Measurements from ENCODE around the gene MAPK1. TPM values are rescaled to one million over a fixed set of nuclear protein-coding genes. Genes with fewer than 3 reads are reported as not detected.
A peak's percentile ranks its signal among the peaks of the same experiment; 100 is the strongest.
"Not testable (repeated sequence)": the region's sequence is repeated elsewhere in the genome, so short reads cannot be mapped to it uniquely, and the experiment has no call there.

MAPK1 gene
- total RNA-seq, 2 experiments from 2014 or later: 74.0 to 82.6 TPM

- CTCF ChIA-PET; H3K4me3 Mint-ChIP-seq; H3K4me1 Mint-ChIP-seq (ENCODE audit: low read depth); H3K27me3 Mint-ChIP-seq (ENCODE audit: low read depth); intact Hi-C loops (cut with micrococcal nuclease); H3K9me3 Mint-ChIP-seq; DNase-seq; H3K27ac Mint-ChIP-seq: not testable (repeated sequence)
- H3K36me3 Mint-ChIP-seq (ENCODE audit: low read depth): peaks cover 27% of the 10 kb centered on the region
These were observed 62.1 kb downstream of the MAPK1 start for GRCh38 chr22:21805325-21805724.

DNA sequence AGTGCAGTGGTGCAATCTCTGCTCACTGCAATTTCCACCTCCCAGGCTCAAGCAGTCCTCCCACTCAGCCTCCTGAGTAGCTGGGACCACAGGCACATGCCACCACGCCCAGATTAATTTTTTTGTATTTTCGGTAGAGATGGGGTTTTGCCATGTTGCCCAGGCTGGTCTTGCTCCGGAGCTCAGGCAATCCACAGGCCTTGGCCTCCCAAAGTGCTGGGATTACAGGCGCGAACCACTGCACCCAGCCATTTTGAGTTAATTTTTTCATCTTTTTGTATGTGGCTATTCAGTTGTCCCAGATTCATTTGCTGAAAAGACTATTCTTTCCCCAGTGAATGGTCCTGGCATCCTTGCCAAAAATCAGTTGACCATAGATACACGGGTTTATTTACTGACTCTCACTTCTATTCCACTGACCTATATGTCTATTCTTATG is 63.6 kb downstream of the MAPK1 start:
- Mint-ChIP-seq H3K4me1 (ENCODE audit: low read depth) (peaks cover 4% of the 10 kb centered on the region), H3K27ac (no peak overlapping the region)
- CTCF ChIA-PET: no interaction called here

DNA sequence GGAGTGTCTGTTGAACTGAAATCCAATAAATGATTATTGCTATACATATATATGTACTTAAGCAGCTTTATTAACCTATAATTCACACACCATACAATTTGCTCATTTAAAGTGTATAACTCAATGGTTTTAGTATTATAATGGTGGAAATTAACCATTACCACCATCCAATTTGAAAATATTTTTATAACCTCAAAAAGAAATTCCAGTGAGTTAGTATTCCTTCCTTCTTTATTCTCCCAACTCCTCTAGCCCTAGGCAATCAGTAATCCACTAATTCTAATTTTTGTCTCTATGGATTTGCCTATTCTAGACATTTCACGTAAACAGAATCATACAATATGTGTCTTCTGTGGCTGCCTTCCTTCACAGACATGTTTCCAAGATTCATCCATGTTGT is 64.8 kb downstream of the MAPK1 start:
- Mint-ChIP-seq H3K27ac (no peak overlapping the region), H3K4me3 (no peak overlapping the region), H3K9me3 (no peaks in the 10 kb centered on the region), H3K4me1 (ENCODE audit: low read depth) (no peaks in the 10 kb centered on the region), H3K27me3 (ENCODE audit: low read depth) (no peaks in the 10 kb centered on the region), H3K36me3 (ENCODE audit: low read depth) (peaks cover 31% of the 10 kb centered on the region)
- CTCF ChIA-PET: no interaction called here
- intact Hi-C loops (cut with micrococcal nuclease): no loop called here
- no peak for DNase-seq

More for the DNA sequence above, 63.6 kb downstream of the MAPK1 start:
- peaks cover 30% of the 10 kb centered on the region for H3K36me3 Mint-ChIP-seq (ENCODE audit: low read depth)
- no peak for DNase-seq
- intact Hi-C loops (cut with micrococcal nuclease): no loop called here
- no peak overlapping the region for H3K4me3 Mint-ChIP-seq
- no peaks in the 10 kb centered on the region for H3K27me3 Mint-ChIP-seq (ENCODE audit: low read depth)
- no peaks in the 10 kb centered on the region for H3K9me3 Mint-ChIP-seq

DNA sequence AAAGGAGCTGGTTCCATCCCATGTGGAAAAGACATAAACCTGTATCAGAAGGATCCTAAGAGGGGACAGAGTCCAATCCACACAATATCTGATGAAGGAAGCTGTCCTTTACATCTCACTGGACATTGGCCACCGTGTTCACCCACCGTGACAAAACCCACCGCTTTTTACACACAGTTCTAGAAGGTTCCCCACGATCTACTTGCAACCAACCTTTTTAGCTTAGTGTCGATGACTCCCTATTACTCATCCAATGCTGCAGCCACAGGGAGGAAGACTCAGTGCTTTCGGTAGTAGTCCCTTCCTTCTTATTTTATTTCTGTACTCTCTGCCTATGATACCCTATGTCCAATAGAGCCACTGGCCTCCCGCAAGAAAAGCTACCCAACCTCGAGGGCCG is 65.4 kb downstream of the MAPK1 start:
- H3K9me3 Mint-ChIP-seq: no peaks in the 10 kb centered on the region
- no peaks in the 10 kb centered on the region for H3K27me3 Mint-ChIP-seq (ENCODE audit: low read depth)
- CTCF ChIA-PET: no interaction called here
- DNase-seq: no peak
- no peak overlapping the region for H3K4me3 Mint-ChIP-seq
- H3K36me3 Mint-ChIP-seq (ENCODE audit: low read depth): peaks cover 31% of the 10 kb centered on the region
- H3K4me1 Mint-ChIP-seq (ENCODE audit: low read depth): no peaks in the 10 kb centered on the region
- no peak overlapping the region for H3K27ac Mint-ChIP-seq
- intact Hi-C loops (cut with micrococcal nuclease): no loop called here

- H3K36me3 Mint-ChIP-seq (ENCODE audit: low read depth): peaks cover 29% of the 10 kb centered on the region
- CTCF ChIA-PET; H3K27me3 Mint-ChIP-seq (ENCODE audit: low read depth): not testable (repeated sequence)
These were observed 66.2 kb downstream of the MAPK1 start for GRCh38 chr22:21801304-21801644.

DNA sequence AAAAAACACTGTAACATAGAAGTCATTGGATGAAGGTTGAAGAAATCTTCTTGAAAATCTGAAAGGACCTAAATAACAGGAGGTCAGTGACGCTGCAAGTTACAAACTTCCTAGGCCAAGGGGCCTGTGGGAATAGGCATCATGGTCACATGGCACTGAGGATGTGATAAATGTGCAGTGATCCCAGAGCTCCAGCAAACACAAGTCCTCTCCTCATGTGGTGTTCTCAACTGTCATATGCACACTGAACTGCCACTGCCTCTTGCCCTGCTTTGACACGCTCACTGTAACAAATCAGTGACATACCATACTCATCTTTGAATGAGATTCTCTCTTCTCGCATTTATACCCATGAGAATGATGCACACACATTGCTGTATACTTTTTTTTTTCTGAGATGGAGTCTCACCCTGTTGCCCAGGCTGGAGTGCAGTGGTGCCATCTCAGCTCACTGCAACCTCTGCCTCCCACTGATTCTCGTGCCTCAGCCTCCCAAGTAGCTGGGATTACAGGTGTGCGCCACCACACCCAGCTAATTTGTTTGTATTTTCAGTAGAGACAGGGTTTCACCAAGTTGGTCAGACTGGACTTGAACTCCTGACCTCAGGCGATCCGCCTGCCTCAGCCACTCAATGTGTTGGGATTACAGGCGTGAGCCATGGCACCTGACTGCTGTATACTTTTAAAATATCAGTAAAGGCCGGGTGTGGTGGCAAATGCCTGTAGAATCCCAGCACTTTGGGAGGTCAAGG is 66.7 kb downstream of the MAPK1 start:
- peaks cover 26% of the 10 kb centered on the region for H3K36me3 Mint-ChIP-seq (ENCODE audit: low read depth)
- no peak overlapping the region for H3K27ac Mint-ChIP-seq
- H3K27me3 Mint-ChIP-seq (ENCODE audit: low read depth): no peaks in the 10 kb centered on the region
- no peak for DNase-seq
- H3K4me1 Mint-ChIP-seq (ENCODE audit: low read depth): no peaks in the 10 kb centered on the region
- H3K4me3 Mint-ChIP-seq: no peak overlapping the region
- H3K9me3 Mint-ChIP-seq: no peaks in the 10 kb centered on the region
- CTCF ChIA-PET: no interaction called here
- intact Hi-C loops (cut with micrococcal nuclease): no loop called here

More at GRCh38 chr22:21801304-21801644, 66.2 kb downstream of the MAPK1 start:
- intact Hi-C loops (cut with micrococcal nuclease); H3K4me1 Mint-ChIP-seq (ENCODE audit: low read depth); H3K27ac Mint-ChIP-seq; DNase-seq; H3K9me3 Mint-ChIP-seq; H3K4me3 Mint-ChIP-seq: not testable (repeated sequence)

DNA sequence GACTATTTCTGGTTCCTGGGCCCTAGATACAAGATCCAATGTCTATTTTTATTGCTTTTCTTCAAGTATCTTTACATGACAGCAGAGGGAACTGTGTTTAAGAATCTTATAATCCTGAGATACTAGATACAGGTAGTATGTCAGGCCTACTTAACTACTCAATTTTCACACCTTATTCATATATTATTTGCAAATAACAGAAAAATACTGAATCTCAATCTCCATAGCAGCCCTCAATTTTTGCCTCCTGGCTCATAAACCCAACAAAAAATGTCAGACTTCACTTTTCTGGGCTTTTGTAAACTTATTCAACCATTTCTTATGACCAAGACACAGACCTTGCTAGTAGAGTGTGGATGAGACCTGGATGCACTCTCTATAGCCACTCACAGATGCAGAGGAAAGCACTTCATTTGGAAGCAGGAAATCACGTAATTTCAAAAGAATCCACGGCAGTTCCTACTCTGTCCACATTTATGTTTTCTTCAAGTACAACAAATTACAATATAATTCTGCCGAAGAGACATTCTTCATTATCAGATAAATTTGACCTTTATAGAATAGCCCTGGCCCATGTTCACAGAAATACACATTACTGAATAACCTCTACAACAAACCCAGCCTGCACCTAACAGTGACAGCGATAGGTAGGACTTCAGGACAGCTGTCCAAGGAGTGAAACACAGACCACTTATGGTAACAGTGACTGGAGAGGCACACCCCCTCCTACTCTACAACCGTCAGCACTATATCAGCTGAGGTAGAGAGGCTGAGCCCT is 69.8 kb downstream of the MAPK1 start:
- CTCF ChIA-PET: no interaction called here
- DNase-seq: no peak

GRCh38 chr22:21796863-21797262 is 70.6 kb downstream of the MAPK1 start:
- no peak overlapping the region for H3K27ac Mint-ChIP-seq
- H3K36me3 Mint-ChIP-seq (ENCODE audit: low read depth): peaks cover 11% of the 10 kb centered on the region
- H3K4me3 Mint-ChIP-seq: no peak overlapping the region
- CTCF ChIA-PET: no interaction called here
- H3K4me1 Mint-ChIP-seq (ENCODE audit: low read depth): peaks cover 5% of the 10 kb centered on the region
- no peaks in the 10 kb centered on the region for H3K27me3 Mint-ChIP-seq (ENCODE audit: low read depth)
- intact Hi-C loops (cut with micrococcal nuclease): no loop called here
- H3K9me3 Mint-ChIP-seq: no peaks in the 10 kb centered on the region
- DNase-seq: no peak

More for the DNA sequence above, 69.8 kb downstream of the MAPK1 start:
- Mint-ChIP-seq H3K4me3 (no peak overlapping the region), H3K36me3 (ENCODE audit: low read depth) (peaks cover 16% of the 10 kb centered on the region), H3K4me1 (ENCODE audit: low read depth) (no peaks in the 10 kb centered on the region), H3K9me3 (no peaks in the 10 kb centered on the region), H3K27ac (no peak overlapping the region), H3K27me3 (ENCODE audit: low read depth) (no peaks in the 10 kb centered on the region)
- intact Hi-C loops (cut with micrococcal nuclease): no loop called here

- Mint-ChIP-seq H3K9me3 (no peaks in the 10 kb centered on the region), H3K27me3 (ENCODE audit: low read depth) (no peaks in the 10 kb centered on the region), H3K36me3 (ENCODE audit: low read depth) (peaks cover 11% of the 10 kb centered on the region), H3K4me1 (ENCODE audit: low read depth) (peaks cover 12% of the 10 kb centered on the region), H3K27ac (no peak overlapping the region), H3K4me3 (no peak overlapping the region)
- intact Hi-C loops (cut with micrococcal nuclease): no loop called here
- CTCF ChIA-PET: no interaction called here
- no peak for DNase-seq
These were observed 71.2 kb downstream of the MAPK1 start for GRCh38 chr22:21796231-21796630.

- H3K27ac Mint-ChIP-seq; H3K27me3 Mint-ChIP-seq (ENCODE audit: low read depth); H3K9me3 Mint-ChIP-seq; DNase-seq; CTCF ChIA-PET; H3K4me3 Mint-ChIP-seq; intact Hi-C loops (cut with micrococcal nuclease); H3K36me3 Mint-ChIP-seq (ENCODE audit: low read depth): not testable (repeated sequence)
- peaks cover 16% of the 10 kb centered on the region for H3K4me1 Mint-ChIP-seq (ENCODE audit: low read depth)
These were observed 73.7 kb downstream of the MAPK1 start for GRCh38 chr22:21793716-21794115.

GRCh38 chr22:21791635-21792625 is 75.5 kb downstream of the MAPK1 start:
- DNase-seq: peak; percentile 36
- intact Hi-C loops (cut with micrococcal nuclease): loop anchor here (1.0 to 2.0 kb wide), 3 partner anchors 25 to 77 kb away; partner anchors contain the start of gene YPEL1
- Mint-ChIP-seq H3K27ac (no peak overlapping the region), H3K27me3 (ENCODE audit: low read depth) (no peaks in the 10 kb centered on the region), H3K36me3 (ENCODE audit: low read depth) (peaks cover 12% of the 10 kb centered on the region), H3K4me1 (ENCODE audit: low read depth) (peaks cover 16% of the 10 kb centered on the region), H3K9me3 (no peaks in the 10 kb centered on the region), H3K4me3 (no peak overlapping the region)
- CTCF ChIA-PET: no interaction called here
